ENCODE results near the gene DLG2.
A peak's percentile ranks its signal among the peaks of the same experiment; 100 is the strongest.

Gene DLG2

DNA sequence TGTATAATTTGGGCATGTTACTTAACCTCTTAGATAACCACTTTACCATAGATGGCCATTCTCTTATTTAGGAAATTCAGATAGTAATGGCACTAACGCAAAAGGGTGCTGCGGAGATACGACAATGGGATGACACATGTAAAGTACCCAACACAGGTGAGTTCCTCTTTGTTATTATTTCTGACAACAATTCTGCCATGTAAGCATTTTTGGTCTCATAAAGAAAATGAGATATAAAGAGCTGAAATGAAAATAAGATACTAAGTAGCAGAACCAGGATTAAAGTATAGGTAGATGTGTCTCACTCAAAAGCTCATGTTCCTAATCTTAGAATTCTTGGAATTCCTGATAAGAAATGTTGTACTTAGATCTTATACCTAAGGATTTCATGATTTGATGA is 2080.8 kb downstream of the DLG2 start:
- no peak for DNase-seq

DNA sequence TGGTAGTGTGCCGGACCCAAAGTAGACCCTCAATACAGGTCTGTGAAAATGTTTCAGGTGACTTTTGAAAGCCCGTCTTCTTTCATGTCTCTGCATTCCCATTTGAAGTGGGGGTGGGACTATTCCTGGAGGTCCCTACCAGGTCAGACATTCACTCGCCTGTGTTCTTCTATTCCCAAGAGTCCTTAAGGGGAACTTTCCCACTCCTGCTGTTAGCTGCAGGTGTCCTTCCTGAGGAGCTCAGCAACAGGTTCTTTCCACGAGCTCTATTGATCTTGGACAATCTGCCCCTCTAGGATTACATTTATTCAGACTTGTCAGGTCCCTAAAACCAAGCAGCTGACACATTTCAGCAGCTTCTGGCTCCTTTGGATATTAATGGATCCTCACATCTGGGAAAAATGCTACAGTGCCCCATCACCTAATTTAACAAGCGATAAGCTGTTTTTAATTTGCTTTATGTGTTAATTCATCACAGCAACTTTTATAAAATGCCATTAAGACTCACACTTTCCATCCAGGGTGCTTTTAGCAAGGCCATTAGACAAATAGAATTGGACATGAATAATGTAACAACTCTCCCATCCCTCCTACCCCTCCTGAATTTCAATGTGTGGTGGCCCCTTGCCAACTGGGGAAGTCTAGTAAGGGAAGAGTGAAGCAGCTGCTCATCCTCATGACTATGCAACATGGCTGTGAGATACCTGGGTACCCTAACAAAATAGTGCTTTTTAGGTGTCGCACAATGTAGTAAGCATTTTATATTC is 2081.5 kb downstream of the DLG2 start:
- DNase-seq: peak in 18 of 56 donors; percentile 2 to 70 (median 20)

DNA sequence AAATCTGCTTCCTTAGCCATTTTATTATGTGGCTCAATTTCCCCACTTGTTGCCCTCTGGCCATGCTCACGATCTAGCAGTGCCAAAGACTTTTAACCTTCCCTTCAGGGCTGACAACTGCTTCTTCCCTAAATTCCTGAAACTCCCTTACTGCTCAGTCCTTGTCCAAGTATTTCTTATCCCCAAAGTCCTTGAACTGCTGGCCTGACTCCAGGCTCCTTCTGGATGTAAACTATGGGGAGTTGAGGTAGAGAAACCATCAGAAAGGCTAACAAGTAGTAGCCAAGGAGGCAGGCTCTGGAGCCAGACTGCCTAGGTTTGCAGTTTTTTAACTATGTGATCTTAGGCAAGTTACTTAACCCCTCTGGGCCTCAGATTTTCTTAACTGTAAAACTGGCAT is 2082.3 kb downstream of the DLG2 start:
- no peak for DNase-seq

DNA sequence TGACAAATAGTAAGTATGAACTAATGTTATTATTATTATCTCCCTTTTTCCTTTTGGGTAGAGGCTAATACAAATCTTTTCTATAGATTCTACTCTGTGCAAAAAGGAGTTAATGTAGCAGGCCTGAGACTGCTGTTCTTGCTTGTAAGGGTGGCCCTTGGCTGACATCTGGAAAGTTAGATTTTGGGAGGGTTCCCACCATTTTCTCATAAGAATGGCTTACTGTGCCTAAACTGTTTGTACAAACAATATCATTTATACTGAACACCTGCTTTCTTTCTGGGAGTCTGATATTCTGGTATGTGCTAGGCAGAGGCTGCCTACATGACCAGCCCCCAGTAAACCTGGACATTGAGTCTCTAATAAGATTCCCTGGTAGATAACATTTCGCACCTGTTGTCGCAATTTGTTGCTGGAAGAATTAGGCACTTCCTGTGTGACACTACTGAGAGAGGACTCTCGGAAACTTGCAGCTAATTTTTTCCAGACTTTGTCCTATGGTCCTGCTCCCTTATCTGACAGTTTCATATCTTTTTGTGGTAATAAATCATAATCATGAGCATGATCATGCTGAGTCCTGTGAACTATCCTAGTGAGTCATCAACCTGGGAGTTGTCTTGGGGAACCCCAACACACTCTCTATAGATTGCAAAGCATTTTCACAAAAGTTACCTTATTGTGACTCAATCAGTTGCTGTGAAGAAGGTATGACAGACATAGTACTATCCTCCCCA is 2083.3 kb downstream of the DLG2 start:
- no peak for DNase-seq

DNA sequence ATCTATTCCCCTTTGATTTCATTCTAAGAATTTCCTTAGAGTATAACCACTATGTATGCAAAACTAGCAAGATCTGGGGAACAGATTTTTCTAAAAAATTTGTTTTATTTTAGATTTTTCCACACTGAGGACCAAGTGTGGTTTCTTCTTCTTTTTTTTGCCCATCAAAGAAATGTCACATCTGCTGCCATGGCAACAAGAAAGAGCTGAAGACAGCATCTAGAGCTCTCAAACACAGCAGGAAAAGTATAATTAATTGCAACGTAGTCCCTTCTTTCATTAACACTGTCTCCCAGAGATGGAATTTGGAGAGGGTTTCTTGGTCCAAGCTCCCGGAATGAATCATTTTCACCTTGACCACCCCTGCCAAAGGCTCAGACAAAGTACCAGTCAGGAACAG is 2084.3 kb downstream of the DLG2 start:
- DNase-seq: peak in 3 of 56 donors; percentile 4 to 37 (median 7)

DNA sequence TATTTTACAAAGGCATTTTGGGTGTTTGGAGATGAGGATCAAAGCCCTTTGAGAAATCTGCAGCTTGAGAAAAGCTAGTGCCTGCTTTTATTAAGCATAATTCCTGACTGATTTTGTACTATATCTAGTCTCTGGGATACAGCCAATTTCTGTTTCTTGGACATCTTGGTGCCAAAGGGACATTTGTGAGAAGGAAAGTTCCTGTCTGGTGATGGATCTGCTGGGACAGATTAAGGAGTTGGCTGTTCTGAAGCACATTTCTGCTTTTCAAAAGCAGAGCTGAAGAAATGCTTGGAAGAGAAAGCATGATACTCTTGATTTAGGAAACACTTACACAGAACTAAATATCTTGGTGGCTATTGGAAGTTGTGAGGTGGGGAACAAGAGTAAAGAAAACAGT is 2086.4 kb downstream of the DLG2 start:
- no peak for DNase-seq

DNA sequence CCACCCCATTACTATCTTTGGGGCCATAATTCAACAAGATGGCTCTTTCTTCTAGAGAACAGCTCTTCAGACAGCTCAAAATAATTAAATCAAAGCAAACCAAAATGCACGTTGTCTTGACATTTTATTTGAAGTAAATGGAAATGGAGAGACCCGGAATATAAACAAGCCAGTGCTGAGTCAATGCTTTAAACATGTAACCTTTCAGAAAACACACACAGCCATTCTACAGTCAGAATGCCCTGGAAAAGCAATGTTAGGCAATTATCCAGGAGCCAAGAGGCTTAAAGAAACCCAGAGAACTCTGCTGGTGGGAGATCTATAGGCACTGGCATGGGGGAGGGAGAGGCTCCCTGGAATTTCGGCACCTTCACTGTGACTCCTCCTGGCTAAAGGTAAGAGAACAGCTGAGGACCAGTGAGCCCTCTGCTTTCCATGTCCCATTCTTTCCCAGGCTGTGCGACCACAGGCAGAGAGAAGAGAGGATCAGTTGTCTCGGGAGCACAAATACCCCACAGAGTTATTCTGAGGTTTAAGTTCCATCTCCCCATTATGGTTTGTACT is 2086.9 kb downstream of the DLG2 start:
- DNase-seq: no peak

DNA sequence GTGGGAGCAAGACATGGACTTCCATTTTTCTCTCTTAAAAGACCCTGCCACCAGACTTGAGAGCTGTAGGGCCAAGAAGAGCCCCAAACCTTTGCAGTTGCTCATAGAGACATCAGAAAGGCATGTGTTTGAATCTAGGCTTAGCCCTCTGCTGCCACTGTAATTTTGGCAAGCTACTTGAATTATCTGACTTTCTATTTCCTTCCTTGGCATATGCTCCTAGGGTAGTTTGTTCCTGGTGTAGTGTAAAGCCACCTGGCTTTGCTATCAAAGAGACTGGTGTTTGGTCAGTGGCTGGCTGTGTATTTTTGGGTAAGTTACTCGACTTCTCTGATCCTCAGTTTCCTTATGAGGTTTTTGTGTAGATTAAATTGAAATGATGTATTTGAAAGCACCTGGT is 2088.9 kb downstream of the DLG2 start:
- DNase-seq: no peak

DNA sequence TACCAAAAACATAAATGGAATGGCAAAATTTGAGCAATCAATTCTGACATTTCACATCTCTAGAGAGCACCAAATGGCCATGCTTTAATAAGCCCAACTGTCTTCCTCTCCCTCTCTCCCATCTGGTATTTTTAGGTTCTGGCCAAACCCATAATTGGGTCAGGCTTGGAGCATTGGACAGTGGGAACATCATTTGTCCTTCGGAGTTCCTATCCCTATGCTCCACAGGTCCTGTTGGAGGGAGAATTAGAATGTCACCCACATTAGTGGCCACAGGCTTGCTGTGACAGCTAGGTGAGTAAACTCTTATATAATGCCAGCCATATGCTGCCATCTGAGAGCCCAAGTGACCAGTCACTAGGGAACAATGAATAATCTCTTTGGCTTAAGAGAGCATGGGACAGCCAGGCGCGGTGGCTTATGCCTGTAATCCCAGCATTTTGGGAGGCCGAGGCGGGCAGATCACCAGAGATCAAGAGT is 2090.0 kb downstream of the DLG2 start:
- DNase-seq: no peak

DNA sequence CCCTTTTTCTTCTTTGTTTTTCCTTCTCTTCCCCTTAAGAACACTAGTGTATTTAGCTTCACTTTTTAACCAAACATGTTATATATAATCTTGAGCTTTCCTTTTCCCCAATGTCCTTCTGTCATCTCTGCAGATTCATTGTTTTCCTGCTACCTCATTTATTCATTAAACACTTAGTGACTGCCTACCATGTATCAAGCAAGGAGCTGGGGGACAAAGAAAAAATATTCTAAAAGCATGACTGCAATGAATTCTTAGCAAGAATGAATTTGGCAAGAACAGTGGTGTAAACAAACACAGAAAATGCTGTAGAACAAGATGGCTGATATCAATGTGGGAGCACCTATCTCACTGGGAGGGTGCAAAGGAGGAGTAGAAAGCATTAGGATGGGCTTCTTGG is 2094.0 kb downstream of the DLG2 start:
- no peak for DNase-seq

DNA sequence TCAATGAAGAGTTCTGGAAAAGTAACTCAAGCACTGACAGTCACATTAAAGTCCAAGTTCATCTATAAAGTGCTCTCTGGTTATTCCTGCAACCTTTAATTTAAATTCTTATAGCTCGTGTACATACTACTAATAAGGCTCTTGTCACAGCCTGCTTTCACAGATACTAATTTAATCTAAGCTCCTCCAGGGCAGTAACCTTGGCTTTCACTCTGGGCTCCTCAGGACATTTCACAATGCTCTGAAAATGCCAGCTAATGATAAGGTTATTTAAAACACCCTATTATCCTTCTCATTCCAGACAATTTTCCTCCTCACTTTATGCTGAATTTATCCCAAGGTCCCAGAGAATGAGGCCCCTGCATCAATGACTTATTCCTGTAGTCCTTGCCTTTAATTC is 2098.3 kb downstream of the DLG2 start:
- DNase-seq: no peak

DNA sequence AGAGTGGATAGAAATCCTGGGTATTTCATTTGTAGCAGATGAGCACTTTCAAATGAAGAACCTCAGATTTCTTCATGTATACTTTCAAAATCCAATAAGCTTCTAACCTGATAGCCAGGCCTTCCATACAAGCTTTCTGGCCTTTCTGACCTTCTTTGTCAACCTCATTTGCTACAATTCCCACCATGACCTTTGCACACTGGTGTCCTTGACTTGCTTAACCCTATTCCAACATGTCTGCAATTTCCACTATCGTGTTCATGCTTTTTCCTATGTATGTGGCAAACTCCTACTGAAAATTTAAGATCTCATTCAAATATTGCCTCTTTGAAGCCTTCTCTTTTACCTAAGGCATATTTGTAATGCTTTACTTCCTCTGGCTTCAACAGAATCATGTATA is 2098.9 kb downstream of the DLG2 start:
- DNase-seq: no peak

DNA sequence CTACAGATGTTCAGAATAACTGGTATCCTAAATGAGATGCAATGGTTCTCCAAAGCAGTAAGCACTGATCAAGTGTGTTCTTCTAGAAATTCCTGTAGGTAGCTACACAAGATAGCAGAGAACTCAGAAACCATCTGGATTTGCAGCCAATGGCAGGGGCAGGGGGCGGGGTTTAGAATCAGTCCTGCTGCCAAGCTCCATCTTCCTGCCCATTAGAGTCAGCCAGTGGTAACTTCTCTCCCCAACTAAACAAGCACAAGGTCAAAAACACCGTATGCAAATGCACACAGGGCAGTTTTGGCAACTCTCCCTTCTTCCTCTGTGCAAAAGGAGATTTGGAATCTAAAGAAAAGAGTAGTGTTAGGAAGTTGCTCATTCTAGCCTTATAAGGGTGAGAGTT is 2103.5 kb downstream of the DLG2 start:
- no peak for DNase-seq

DNA sequence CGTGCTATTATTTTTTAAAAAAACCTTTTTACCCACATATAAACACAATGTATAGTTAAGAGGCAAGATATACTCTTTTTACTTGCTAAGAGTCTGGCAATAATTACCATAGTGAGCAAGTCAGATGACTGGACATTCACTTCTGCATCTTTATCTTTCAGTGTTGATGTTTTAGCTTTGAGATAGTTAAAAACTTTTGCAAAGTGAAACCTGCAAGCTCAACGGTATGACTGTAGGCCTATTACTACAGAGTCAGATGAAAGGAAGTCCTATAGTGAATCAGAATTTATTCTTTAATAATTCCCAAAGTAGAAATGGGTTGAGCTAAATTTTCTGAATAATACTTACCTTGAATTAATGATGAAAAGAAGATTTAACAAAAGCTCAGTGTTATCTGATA is 2104.2 kb downstream of the DLG2 start:
- DNase-seq: no peak

DNA sequence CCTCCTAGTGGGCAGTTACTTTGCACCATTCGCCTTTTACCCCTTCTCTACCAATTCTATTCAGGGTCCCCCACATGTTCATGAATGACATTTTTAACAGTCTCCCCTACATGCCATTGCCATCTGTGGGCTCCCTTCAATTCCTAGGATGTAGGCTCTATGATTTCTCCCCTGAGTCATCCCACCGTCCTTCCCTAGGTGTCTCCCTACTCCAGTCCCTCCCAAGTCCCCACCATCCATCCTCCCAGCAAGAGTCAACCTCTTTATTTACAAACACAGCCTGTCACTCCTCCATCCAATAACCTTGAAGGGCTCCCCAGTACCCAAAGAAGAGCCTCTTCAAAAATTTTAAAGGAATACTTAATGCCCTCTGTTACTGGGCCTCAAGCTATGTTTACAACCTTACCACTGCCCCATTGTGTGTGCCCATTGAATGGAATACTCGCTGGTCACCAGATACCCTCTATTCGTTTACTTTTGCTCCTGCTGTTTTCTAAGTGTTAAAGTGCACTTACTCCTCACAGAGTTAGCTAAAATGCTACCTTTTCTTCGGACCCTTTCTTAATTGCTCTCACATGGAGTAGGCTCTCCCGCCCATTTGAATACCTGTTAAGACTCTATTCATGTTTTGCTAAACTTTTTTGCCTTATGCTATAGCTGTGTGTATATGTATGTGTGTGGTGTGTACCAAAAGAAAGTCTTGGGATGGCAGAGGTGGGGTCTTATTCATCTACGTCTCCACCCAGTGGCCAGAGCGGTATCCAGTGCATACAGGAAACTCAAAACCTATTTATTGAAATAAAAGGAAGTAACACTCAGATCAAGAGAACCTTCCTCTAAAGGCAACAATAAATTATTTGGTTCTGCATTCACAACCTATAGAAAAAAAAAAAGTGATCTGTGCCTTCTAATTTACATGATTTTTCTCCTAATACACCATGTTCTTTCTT is 2105.2 kb downstream of the DLG2 start:
- DNase-seq: peak in 2 of 56 donors; percentile 3 to 7

DNA sequence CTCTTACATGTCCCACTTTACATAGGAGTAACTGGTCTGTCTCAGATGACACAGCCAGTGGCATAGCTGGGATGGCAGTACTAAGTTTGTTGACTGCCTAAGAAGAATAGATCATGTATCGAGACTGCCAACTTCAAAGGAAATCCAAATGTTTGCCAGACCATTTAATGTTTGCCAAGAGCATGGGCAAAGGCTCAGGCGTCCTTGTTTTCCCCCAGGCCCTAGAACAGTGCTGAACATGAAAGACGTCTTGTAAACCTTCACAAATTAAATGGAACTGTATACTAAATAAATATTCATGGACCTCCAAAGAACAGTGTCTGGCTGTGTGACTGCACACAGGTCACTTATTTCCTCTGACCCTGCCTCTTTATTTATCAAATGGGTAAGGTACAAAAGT is 2106.3 kb downstream of the DLG2 start:
- DNase-seq: peak in 1 of 56 donors; percentile 10

DNA sequence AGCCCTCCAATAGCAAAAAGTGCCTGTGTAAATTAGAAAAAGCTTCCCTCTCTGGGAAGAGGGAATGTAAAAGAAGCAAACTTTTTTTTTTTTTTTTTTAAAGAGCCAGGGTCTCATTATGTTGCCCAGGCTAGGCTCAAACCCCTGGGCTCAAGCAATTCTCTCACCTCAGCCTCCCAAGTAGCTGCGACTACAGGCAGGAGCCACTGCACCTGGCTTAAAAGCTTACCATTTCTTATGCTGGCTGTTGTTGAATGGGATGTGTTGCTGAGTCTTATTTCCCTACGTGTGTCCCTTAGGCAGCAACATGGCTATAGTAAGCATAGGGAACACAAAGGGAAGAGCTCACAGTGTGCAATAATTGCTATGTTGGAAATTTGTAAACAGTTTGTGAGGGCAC is 2115.5 kb downstream of the DLG2 start:
- DNase-seq: no peak

DNA sequence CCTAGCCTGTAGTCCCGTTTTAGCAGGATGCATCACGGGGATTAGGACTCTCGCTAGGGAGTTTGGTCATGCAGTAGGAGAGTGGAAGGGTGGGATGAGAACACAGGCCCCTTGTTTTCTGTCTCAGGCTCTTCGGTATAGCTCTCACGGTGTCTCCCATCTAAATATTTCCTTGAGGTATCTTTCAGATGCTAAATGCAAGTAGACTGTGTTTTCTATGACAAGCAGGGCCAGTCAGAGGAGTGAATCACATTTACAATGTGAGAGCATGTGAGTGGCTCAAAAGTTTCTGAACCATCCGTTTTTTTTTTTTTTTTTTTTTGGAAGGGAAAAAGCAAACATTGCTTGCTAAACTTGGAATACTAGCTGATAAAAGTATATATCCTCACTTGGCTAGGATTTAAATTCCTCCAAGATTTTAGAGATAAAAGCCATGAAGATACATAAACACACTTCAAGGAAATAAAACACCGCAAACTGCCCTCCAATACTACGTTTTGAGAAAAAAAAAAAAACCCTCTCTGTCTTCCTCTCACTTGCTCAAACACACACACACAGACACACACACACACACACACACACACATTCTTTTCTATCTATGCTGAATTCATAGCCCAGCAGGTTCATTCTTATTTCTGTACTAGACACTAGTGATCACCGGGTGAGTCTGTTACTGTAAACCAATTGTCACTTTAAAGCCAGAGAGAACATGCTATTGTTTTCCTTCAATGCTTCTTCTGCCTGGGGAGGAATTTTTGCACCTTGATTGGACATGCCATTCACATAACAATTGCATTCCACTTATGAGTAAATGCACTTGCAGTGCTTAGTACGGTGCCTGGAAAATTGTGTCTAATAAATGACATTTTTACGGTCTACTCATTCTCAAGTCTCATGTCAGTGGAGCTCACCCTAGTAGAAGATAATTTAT is 2116.3 kb downstream of the DLG2 start:
- DNase-seq: peak in 1 of 56 donors; percentile 3

DNA sequence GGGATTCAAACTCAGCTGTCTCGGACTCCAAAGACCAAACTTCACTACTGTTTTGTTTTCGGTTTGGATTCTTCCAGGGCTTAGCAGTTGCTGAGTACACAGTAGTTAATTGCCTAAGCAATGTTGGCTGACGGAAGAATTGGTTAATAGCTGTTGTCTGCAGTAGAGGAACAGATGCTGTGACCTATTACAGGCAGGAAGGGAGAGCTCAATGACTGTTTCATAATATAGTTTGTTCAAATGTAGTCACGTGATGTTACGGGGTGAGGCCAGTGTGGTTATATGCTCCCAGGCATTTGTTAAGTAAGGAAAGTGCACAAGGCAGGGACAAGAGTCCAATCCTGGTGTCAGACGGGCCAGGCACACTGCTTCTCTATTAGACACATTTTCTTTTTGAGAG is 2118.3 kb downstream of the DLG2 start:
- DNase-seq: no peak

DNA sequence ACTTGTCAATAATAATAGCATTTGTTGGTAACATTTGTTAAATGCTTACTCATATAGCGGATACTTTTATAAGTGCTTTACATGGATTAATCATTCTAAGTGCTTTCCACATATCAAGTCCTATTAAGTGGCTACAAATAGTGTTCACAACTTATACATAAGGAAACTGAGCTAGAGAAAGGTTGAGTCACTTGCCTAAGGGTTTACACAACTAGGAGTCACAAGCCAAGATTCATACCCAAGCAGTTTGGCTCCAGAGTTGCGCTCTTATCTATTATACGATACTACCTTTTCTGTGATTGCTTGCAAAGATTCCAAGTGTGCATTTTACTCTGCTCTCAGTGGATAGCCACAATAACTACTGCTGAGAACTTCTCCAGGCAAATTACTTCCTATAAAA is 2125.1 kb downstream of the DLG2 start:
- DNase-seq: no peak

All from nucleus accumbens (tissue), 56 donors.